Measurements from ENCODE around the gene ACE.

DNA sequence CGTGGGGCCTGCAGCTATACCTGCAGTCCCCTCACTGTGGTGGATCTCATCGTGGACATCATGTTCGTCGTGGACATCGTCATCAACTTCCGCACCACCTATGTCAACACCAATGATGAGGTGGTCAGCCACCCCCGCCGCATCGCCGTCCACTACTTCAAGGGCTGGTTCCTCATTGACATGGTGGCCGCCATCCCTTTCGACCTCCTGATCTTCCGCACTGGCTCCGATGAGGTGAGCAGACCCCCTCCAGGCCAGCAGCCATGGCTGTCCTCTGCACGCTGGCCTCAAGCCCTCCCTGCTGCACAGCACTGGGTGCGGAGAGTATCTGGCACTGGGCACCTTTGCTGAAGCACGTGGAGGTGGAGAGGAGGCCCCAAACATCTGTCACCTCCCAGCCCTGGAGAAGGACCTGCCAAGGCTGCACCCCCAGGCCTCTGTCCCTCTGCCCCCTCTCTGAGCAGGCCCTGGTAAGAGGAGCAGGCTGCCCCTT lies 57.3 kb downstream of the ACE start:
- TF ChIP-seq, protein P1, sequence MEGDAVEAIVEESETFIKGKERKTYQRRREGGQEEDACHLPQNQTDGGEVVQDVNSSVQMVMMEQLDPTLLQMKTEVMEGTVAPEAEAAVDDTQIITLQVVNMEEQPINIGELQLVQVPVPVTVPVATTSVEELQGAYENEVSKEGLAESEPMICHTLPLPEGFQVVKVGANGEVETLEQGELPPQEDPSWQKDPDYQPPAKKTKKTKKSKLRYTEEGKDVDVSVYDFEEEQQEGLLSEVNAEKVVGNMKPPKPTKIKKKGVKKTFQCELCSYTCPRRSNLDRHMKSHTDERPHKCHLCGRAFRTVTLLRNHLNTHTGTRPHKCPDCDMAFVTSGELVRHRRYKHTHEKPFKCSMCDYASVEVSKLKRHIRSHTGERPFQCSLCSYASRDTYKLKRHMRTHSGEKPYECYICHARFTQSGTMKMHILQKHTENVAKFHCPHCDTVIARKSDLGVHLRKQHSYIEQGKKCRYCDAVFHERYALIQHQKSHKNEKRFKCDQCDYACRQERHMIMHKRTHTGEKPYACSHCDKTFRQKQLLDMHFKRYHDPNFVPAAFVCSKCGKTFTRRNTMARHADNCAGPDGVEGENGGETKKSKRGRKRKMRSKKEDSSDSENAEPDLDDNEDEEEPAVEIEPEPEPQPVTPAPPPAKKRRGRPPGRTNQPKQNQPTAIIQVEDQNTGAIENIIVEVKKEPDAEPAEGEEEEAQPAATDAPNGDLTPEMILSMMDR (conservative IDR thresholded peaks at IDR 0.05; ENCODE audit: low read depth, low read length), result no peak
- TF ChIP-seq EZH2phosphoT487 (IDR thresholded peaks at IDR 0.05; ENCODE audit: borderline replicate concordance, low read length), result no peak

All from PC-3 (cell line).